H9 (cell line): ENCODE measurements around the gene DOCK9. TPM values are rescaled to one million over a fixed set of nuclear protein-coding genes. Genes with fewer than 3 reads are reported as not detected.

Source experiments
- DNase-seq: peaks from one replicate; pipeline ENCODE4 v3.0.0-alpha.2; 2017
- H2AFZ ChIP-seq: one replicate; pipeline ENCODE4 v1.6.1; 2013; ENCODE audit warnings: mild to moderate bottlenecking, low read length, control low read depth, moderate library complexity
- H2AK5ac ChIP-seq: 2 replicates; pipeline ENCODE4 v1.6.1; 2013; ENCODE audit warnings: low read length, control low read depth, mixed read lengths; ENCODE audit not compliant: insufficient read length
- H2BK120ac ChIP-seq: one replicate; pipeline ENCODE4 v1.6.1; 2013; ENCODE audit warnings: low read depth, mild to moderate bottlenecking, low read length, control low read depth, inconsistent platforms; ENCODE audit not compliant: poor library complexity, severe bottlenecking
- H2BK12ac ChIP-seq: 2 replicates; pipeline ENCODE4 v1.6.1; 2013; ENCODE audit warnings: low read length, control low read depth, mixed read lengths, low read depth; ENCODE audit not compliant: insufficient read length
- H2BK15ac ChIP-seq: 2 replicates; pipeline ENCODE4 v1.6.1; 2013; ENCODE audit warnings: low read depth, low read length, control low read depth
- H2BK20ac ChIP-seq: one replicate; pipeline ENCODE4 v1.6.1; 2013; ENCODE audit warnings: low read depth, mild to moderate bottlenecking, low read length, control low read depth, inconsistent platforms; ENCODE audit not compliant: poor library complexity, severe bottlenecking
- H2BK5ac ChIP-seq: 2 replicates; pipeline ENCODE4 v1.6.1; 2013; ENCODE audit warnings: low read length, control low read depth, mixed read lengths; ENCODE audit not compliant: insufficient read length
- H3K14ac ChIP-seq: 2 replicates; pipeline ENCODE4 v1.6.1; 2013; ENCODE audit warnings: low read length, control low read depth; ENCODE audit not compliant: insufficient read depth
- H3K18ac ChIP-seq: 2 replicates; pipeline ENCODE4 v1.6.1; 2013; ENCODE audit warnings: low read depth, mild to moderate bottlenecking, mixed read lengths, low read length, control low read depth; ENCODE audit not compliant: insufficient read length
- H3K23ac ChIP-seq: 2 replicates; pipeline ENCODE4 v1.6.1; 2013; ENCODE audit warnings: low read length, control low read depth, mixed read lengths, low read depth; ENCODE audit not compliant: insufficient read length
- H3K23me2 ChIP-seq: 2 replicates; pipeline ENCODE4 v1.6.1; 2013; ENCODE audit warnings: low read depth, mild to moderate bottlenecking, mixed read lengths, low read length, control low read depth; ENCODE audit not compliant: insufficient read length, poor library complexity, severe bottlenecking
- H3K27ac ChIP-seq: 2 replicates; pipeline ENCODE4 v1.5.1; 2013; ENCODE audit warnings: low read length, control low read depth, mixed read lengths, low read depth; ENCODE audit not compliant: insufficient read length
- H3K27me3 ChIP-seq: 2 replicates; pipeline ENCODE4 v1.6.1; 2013; ENCODE audit warnings: low read length, control low read depth, inconsistent platforms; ENCODE audit not compliant: insufficient read depth
- H3K4ac ChIP-seq: 2 replicates; pipeline ENCODE4 v1.6.1; 2013; ENCODE audit warnings: low read depth, mild to moderate bottlenecking, control low read depth, inconsistent platforms, low read length, moderate library complexity
- H3K4me1 ChIP-seq: 2 replicates; pipeline ENCODE4 v1.6.1; 2013; ENCODE audit warnings: low read length, control low read depth, inconsistent platforms; ENCODE audit not compliant: insufficient read depth
- H3K4me2 ChIP-seq: 2 replicates; pipeline ENCODE4 v1.6.1; 2013; ENCODE audit warnings: low read length, control low read depth, mixed read lengths; ENCODE audit not compliant: insufficient read length, insufficient read depth
- H3K56ac ChIP-seq: 2 replicates; pipeline ENCODE4 v1.6.1; 2013; ENCODE audit warnings: low read depth, mild to moderate bottlenecking, mixed read lengths, low read length, control low read depth; ENCODE audit not compliant: insufficient read length
- H3K79me1 ChIP-seq: 2 replicates; pipeline ENCODE4 v1.6.1; 2013; ENCODE audit warnings: low read depth, mild to moderate bottlenecking, moderate library complexity, low read length, control low read depth, inconsistent platforms; ENCODE audit not compliant: insufficient read depth, poor library complexity, severe bottlenecking
- H3K79me2 ChIP-seq: 2 replicates; pipeline ENCODE4 v1.6.1; 2013; ENCODE audit warnings: low read length, control low read depth, inconsistent platforms; ENCODE audit not compliant: insufficient read depth
- H3K9ac ChIP-seq: 2 replicates; pipeline ENCODE4 v1.6.1; 2013; ENCODE audit warnings: low read length, control low read depth, mixed read lengths; ENCODE audit not compliant: insufficient read length; ENCODE audit errors: extremely low read depth
- H3K9me3 ChIP-seq: one replicate; pipeline ENCODE4 v1.6.1; 2013; ENCODE audit warnings: low read depth, low read length, inconsistent platforms; ENCODE audit not compliant: control insufficient read depth
- H3T11ph ChIP-seq: one replicate; pipeline ENCODE4 v1.6.1; 2013; ENCODE audit warnings: mild to moderate bottlenecking, low read length, control low read depth, inconsistent platforms
- H4K20me1 ChIP-seq: one replicate; pipeline ENCODE4 v1.6.1; 2013; ENCODE audit not compliant: control insufficient read depth, insufficient read length, insufficient read depth
- H4K5ac ChIP-seq: 2 replicates; pipeline ENCODE4 v1.6.1; 2013; ENCODE audit warnings: low read depth, mild to moderate bottlenecking, mixed read lengths, low read length, control low read depth; ENCODE audit not compliant: insufficient read length
- H4K8ac ChIP-seq: replicated peaks from 2 replicates; pipeline ENCODE4 v1.6.1; 2013; ENCODE audit warnings: low read length, control low read depth, mixed read lengths, low read depth; ENCODE audit not compliant: insufficient read length
- H4K91ac ChIP-seq: 2 replicates; pipeline ENCODE4 v1.6.1; 2013; ENCODE audit warnings: low read depth, mild to moderate bottlenecking, moderate library complexity, mixed read lengths, low read length, control low read depth; ENCODE audit not compliant: insufficient read length
- H3K27ac Mint-ChIP-seq, 3 experiments: 2 replicates in 2 of 3; 3 replicates in 1 of 3; pipeline ENCODE4 v1.8.0; 2020 to 2021; ENCODE audit warnings: mixed read lengths in 3 of 3, mild to moderate bottlenecking in 1 of 3, moderate library complexity in 1 of 3
- H3K27me3 Mint-ChIP-seq: 2 replicates; pipeline ENCODE4 v1.8.0; 2021; ENCODE audit warnings: low read depth, mild to moderate bottlenecking, moderate library complexity, mixed read lengths
- H3K36me3 Mint-ChIP-seq, 3 experiments: 2 replicates in 2 of 3; 3 replicates in 1 of 3; pipeline ENCODE4 v1.8.0; 2020 to 2021; ENCODE audit warnings: low read depth in 3 of 3, mixed read lengths in 3 of 3; ENCODE audit not compliant: insufficient read depth in 1 of 3
- H3K4me1 Mint-ChIP-seq, 2 experiments: 2 replicates each; pipeline ENCODE4 v1.8.0; 2020; ENCODE audit warnings: mixed read lengths in 2 of 2
- H3K4me3 Mint-ChIP-seq, 2 experiments: 2 replicates in 1 of 2; 3 replicates in 1 of 2; pipeline ENCODE4 v1.8.0; 2020 to 2021; ENCODE audit warnings: mild to moderate bottlenecking in 2 of 2, mixed read lengths in 2 of 2, moderate library complexity in 1 of 2
- H3K9me3 Mint-ChIP-seq, 2 experiments: 2 replicates in 1 of 2; 3 replicates in 1 of 2; pipeline ENCODE4 v1.8.0; 2020; ENCODE audit warnings: mild to moderate bottlenecking in 2 of 2, mixed read lengths in 2 of 2, moderate library complexity in 1 of 2
- WGBS: extraction: QIAGEN DNeasy Blood & Tissue Kit; methylation state at CpG from one replicate; pipeline ENCODE4 v1.1.7; 2013; ENCODE audit warnings: missing lambda C conversion rate, low lambda C conversion rate, mixed read lengths; ENCODE audit not compliant: insufficient read length; ENCODE audit errors: extremely low coverage; 5-methylcytosine and 5-hydroxymethylcytosine counted together
- total RNA-seq: library from RNA; stranded (reverse); gene quantifications from 2 replicates; pipeline ENCODE4 v1.2.1, GENCODE V29; 2021
- TF ChIP-seq, protein P1 (sequence below): fragments of 200-600 bp; sonication (generic); conservative IDR thresholded peaks from 3 replicates; pipeline ENCODE4 v1.8.0; 2021; ENCODE audit warnings: antibody characterized with exemption, mild to moderate bottlenecking

DOCK9 gene
- total RNA-seq, 1 experiment from 2014 or later: 23.0 TPM

DNA sequence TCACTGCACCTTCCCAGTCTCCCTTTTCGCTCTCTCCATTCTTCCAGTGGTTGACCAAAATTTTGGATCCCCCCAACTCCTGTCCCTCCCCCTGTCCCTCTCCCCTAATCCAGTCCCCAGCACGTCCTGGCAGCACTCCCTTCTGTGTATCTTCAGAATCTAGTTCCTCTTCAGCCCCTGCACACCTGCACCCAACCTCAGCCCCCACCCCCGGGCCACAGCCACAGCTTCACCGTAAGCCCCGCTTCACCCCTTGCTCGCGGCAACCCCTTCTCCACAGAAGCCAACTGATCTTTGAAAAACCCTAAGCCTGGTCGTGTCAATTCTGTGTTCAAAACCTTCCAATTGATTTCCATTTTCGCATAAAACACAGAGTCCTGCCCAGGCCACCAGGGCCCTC is 189.9 kb downstream of the DOCK9 start:
- Histone ChIP-seq H2BK120ac (no peak overlapping the region), H4K91ac (no peak overlapping the region), H3T11ph (no peak overlapping the region), H4K5ac (no peak overlapping the region), H3K4me2 (no peak overlapping the region), H3K4ac (no peak overlapping the region), H2BK12ac (no peak overlapping the region), H3K9me3 (no peaks in the 10 kb centered on the region), H3K18ac (no peak overlapping the region), H3K79me1 (no peaks in the 10 kb centered on the region), H3K27ac (no peak overlapping the region), H3K14ac (no peak overlapping the region), H3K23me2 (no peaks in the 10 kb centered on the region), H2AFZ (no peak overlapping the region), H4K20me1 (peaks cover 1% of the 10 kb centered on the region), H3K56ac (no peak overlapping the region), H3K23ac (no peak overlapping the region), H3K27me3 (no peaks in the 10 kb centered on the region), H3K4me1 (no peaks in the 10 kb centered on the region), H2BK15ac (no peak overlapping the region), H3K9ac (no peak overlapping the region), H3K79me2 (0 out of 2 replicates have a peak, but pooled peaks cover 1% of the 10 kb centered on the region), H2BK5ac (no peak overlapping the region), H2AK5ac (no peak overlapping the region), H4K8ac (no peak overlapping the region), H2BK20ac (no peak overlapping the region)
- Mint-ChIP-seq H3K27me3 (no peaks in the 10 kb centered on the region; the same call in 1 of the 2 replicates), H3K27ac (no peak overlapping the region; a peak in 1 of 7 replicates), H3K36me3 (no peaks in the 10 kb centered on the region), H3K9me3 (peaks cover 0 to 2% of the 10 kb centered on the region in 2 experiments; a peak in 1 of 5 replicates), H3K4me3 (no peak overlapping the region), H3K4me1 (peaks cover 4 to 8% of the 10 kb centered on the region in 2 experiments; a peak in 1 of 4 replicates)
- TF ChIP-seq, protein P1, sequence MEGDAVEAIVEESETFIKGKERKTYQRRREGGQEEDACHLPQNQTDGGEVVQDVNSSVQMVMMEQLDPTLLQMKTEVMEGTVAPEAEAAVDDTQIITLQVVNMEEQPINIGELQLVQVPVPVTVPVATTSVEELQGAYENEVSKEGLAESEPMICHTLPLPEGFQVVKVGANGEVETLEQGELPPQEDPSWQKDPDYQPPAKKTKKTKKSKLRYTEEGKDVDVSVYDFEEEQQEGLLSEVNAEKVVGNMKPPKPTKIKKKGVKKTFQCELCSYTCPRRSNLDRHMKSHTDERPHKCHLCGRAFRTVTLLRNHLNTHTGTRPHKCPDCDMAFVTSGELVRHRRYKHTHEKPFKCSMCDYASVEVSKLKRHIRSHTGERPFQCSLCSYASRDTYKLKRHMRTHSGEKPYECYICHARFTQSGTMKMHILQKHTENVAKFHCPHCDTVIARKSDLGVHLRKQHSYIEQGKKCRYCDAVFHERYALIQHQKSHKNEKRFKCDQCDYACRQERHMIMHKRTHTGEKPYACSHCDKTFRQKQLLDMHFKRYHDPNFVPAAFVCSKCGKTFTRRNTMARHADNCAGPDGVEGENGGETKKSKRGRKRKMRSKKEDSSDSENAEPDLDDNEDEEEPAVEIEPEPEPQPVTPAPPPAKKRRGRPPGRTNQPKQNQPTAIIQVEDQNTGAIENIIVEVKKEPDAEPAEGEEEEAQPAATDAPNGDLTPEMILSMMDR: no peak
- DNase-seq: no peak
- no CpG with 5 or more reads among the region's 9 CpGs for WGBS
